Measurements from ENCODE around the gene TLE4.

DNA sequence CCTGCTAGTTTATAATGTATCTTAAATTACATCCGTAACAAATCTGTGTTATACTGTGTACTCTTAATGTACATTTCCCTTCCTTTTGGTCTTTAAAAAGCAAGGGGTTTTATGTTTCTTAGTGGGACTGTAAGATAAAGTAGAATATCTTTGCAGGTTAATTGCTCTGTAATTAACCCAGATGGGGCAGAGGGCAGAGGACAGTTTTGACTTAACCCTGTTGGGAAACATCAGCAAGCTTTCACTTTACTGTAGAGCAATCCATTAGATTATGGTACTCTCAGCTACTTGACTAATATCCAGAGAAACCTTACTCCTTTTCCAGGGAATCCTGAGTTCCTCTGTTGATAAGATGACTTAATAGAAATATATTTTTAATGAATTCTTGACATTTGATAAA is 74.3 kb downstream of the TLE4 start:
- TF ChIP-seq, protein P1, sequence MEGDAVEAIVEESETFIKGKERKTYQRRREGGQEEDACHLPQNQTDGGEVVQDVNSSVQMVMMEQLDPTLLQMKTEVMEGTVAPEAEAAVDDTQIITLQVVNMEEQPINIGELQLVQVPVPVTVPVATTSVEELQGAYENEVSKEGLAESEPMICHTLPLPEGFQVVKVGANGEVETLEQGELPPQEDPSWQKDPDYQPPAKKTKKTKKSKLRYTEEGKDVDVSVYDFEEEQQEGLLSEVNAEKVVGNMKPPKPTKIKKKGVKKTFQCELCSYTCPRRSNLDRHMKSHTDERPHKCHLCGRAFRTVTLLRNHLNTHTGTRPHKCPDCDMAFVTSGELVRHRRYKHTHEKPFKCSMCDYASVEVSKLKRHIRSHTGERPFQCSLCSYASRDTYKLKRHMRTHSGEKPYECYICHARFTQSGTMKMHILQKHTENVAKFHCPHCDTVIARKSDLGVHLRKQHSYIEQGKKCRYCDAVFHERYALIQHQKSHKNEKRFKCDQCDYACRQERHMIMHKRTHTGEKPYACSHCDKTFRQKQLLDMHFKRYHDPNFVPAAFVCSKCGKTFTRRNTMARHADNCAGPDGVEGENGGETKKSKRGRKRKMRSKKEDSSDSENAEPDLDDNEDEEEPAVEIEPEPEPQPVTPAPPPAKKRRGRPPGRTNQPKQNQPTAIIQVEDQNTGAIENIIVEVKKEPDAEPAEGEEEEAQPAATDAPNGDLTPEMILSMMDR (IDR thresholded peaks at IDR 0.05): no peak
- TF ChIP-seq POLR2A (IDR thresholded peaks at IDR 0.05): no peak

Measured in Peyer's patch (tissue), 4 donors.